ENCODE data around the gene PIK3AP1.
A peak's percentile ranks its signal among the peaks of the same experiment; 100 is the strongest.
"Not testable (repeated sequence)": the region's sequence is repeated elsewhere in the genome, so short reads cannot be mapped to it uniquely, and the experiment has no call there.

PIK3AP1 gene

GRCh38 chr10:96600337-96600736 is 120.0 kb downstream of the PIK3AP1 start:
- DNase-seq = no peak

DNA sequence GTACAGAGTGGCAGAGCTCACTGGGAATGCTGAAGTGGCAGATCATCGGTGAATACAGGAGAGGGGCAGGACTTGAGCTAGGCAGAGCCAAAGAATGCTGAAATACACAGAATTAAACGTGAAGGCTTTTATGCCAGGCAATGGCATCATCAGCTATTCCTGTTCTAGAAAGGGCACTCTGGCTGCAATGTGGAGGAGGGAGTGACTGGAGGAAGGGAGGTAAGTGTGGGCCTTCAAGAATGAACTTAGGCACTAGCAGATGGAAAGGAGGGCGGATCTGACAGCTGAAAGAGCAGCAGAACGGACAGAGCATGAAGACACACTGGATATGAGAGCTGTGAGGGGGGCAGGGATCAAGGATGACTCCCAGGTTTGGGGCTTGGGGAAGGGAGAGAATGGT is 121.5 kb downstream of the PIK3AP1 start:
- DNase-seq = no peak

- no peak for DNase-seq
Measured at GRCh38 chr10:96596422-96597407, 123.6 kb downstream of the PIK3AP1 start.

GRCh38 chr10:96595741-96596140 is 124.6 kb downstream of the PIK3AP1 start:
- DNase-seq = no peak

DNA sequence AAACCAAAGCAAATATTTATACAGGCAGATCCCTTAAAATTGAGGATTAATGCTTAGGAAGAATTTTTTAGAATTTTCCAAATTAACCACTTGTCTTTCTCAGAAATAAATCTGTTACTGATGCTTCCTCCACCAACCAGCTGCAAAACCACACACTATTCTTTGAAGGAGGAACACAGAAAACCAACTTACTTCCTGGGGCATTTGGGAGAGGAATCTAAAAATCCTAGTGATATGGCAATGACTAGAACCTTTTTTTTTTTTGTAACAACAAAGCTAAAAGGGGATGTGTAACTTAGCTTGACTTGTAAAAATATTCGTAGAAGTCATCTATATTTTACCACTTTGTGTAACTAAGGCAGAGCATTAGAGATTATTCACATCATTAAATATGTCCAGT is 128.4 kb downstream of the PIK3AP1 start:
- no peak for DNase-seq

- no peak for DNase-seq
Measured at GRCh38 chr10:96588616-96589419, 131.5 kb downstream of the PIK3AP1 start.

- peak; percentile 31 for DNase-seq
Measured at GRCh38 chr10:96588060-96588554, 132.2 kb downstream of the PIK3AP1 start.

- peak; percentile 30 for DNase-seq
Measured at GRCh38 chr10:96587264-96588059, 132.9 kb downstream of the PIK3AP1 start.

GRCh38 chr10:96586419-96587263 is 133.7 kb downstream of the PIK3AP1 start, which contains the start of gene TM9SF3:
TM9SF3 (minus strand) TSS chr10:96587012; CDS start chr10:96586835, 177 bp downstream.
- no peak for DNase-seq

- DNase-seq = no peak
Measured at GRCh38 chr10:96585736-96586418, 134.4 kb downstream of the PIK3AP1 start.

DNA sequence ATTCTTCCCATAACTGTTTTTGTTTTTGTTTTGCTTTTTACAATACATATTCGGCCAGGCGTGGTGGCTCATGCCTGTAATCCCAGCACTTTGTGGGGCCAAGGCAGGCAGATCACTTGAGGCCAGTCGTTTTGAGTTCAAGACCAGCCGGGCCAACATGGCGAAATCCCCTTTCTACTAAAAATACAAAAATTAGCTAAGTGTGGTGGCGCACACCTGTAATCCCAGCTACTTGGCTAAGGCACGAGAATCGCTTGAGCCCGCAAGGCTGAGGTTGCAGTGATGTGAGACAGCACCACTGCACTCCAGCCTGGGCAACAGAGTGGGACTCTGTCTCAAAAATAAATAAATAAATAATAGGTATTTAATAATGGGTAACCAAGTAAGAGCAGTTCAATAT is 135.8 kb downstream of the PIK3AP1 start:
- DNase-seq = no peak

GRCh38 chr10:96584035-96584434 is 136.3 kb downstream of the PIK3AP1 start:
- no peak for DNase-seq

GRCh38 chr10:96579133-96579532 is 141.2 kb downstream of the PIK3AP1 start:
- no peak for DNase-seq

GRCh38 chr10:96578633-96579032 is 141.7 kb downstream of the PIK3AP1 start:
- no peak for DNase-seq

- DNase-seq = no peak
Measured at GRCh38 chr10:96578022-96578421, 142.3 kb downstream of the PIK3AP1 start.

GRCh38 chr10:96577069-96577468 is 143.2 kb downstream of the PIK3AP1 start:
- no peak for DNase-seq

- no peak for DNase-seq
Measured at GRCh38 chr10:96576277-96576980, 143.9 kb downstream of the PIK3AP1 start.

GRCh38 chr10:96574564-96574963 is 145.8 kb downstream of the PIK3AP1 start:
- not testable (repeated sequence) for DNase-seq

DNA sequence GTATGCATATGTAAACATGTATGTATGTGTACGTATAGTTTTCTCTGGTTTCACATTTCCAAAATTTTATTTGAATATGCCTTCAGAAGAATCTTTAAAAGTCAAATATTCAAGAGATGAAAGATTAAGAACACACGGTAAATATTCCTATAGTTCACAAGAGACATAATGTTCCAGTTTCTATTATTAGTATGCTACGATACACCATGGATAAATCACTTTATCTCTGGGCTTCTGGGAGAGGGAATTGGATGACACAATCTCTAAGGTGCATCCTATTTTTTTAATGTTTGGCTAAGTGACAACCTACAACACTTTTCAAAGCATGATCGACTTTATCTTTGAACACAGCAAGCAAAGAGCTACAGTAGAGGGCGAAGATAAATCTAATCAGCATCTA is 147.3 kb downstream of the PIK3AP1 start:
- no peak for DNase-seq
